Epithelial cell of esophagus (primary cell): Measurements from ENCODE around the gene ITGA2.

Experiments used
- DNase-seq: peaks from one replicate; pipeline ENCODE4 v3.0.0; 2010; ENCODE audit warnings: low read depth
- H3K4me3 ChIP-seq: 2 replicates; pipeline ENCODE4 v1.5.1; 2011; ENCODE audit warnings: mild to moderate bottlenecking, low read length, control low read depth
- CTCF ChIP-seq: IDR thresholded peaks from 2 replicates; pipeline ENCODE4 v1.5.1; 2011; ENCODE audit warnings: low read depth, mild to moderate bottlenecking, low read length, control low read depth, inconsistent platforms; ENCODE audit not compliant: insufficient read depth; ENCODE audit errors: missing control alignments

ITGA2 gene

GRCh38 chr5:53035868-53036381 lies 46.8 kb downstream of the ITGA2 start:
- peak; percentile 98 for DNase-seq
- peak; percentile 20 for TF ChIP-seq CTCF
- no peak overlapping the region for H3K4me3 ChIP-seq

GRCh38 chr5:53037141-53037859 lies 48.1 kb downstream of the ITGA2 start:
- no peak for TF ChIP-seq CTCF
- no peak overlapping the region for H3K4me3 ChIP-seq
- DNase-seq, result peak; percentile 95

GRCh38 chr5:53038196-53038847 lies 49.2 kb downstream of the ITGA2 start:
- peak; percentile 88 for DNase-seq
- no peak overlapping the region for H3K4me3 ChIP-seq
- TF ChIP-seq CTCF, result no peak

GRCh38 chr5:53039855-53040254 lies 50.7 kb downstream of the ITGA2 start:
- no peak overlapping the region for H3K4me3 ChIP-seq
- TF ChIP-seq CTCF, result no peak
- peak; percentile 51 for DNase-seq

GRCh38 chr5:53041071-53041692 lies 52.0 kb downstream of the ITGA2 start:
- no peak for TF ChIP-seq CTCF
- no peak overlapping the region for H3K4me3 ChIP-seq
- no peak for DNase-seq

GRCh38 chr5:53041740-53042139 lies 52.6 kb downstream of the ITGA2 start:
- no peak for TF ChIP-seq CTCF
- no peak overlapping the region for H3K4me3 ChIP-seq
- DNase-seq, result no peak

- no peak for DNase-seq
- H3K4me3 ChIP-seq, result no peak overlapping the region
- TF ChIP-seq CTCF, result no peak
Observed at GRCh38 chr5:53045263-53045662, 56.1 kb downstream of the ITGA2 start.
